H1 (cell line): ENCODE data around the gene P2RX7. TPM values are rescaled to one million over a fixed set of nuclear protein-coding genes. Genes with fewer than 3 reads are reported as not detected.

Experiments
- CTCF ChIA-PET: fragments of 300-600 bp; sonication (Branson Sonifier 250); formaldehyde crosslinking; loops from one replicate; lab custom pipeline; 2021; ENCODE audit not compliant: partially characterized antibody; lab: Charles Lee
- POLR2A ChIA-PET: fragments of 300-600 bp; sonication (Branson Sonifier 250); formaldehyde crosslinking; loops from one replicate; lab custom pipeline; 2021; ENCODE audit warnings: inconsistent platforms; ENCODE audit not compliant: partially characterized antibody; lab: Charles Lee
- DNase-seq, 2 experiments: peaks; one replicate each; pipeline versions ENCODE4 v3.0.0 to v3.0.0-alpha.2; 2010 to 2022; ENCODE audit warnings: low spot score in 2 of 2, low read depth in 1 of 2, mixed read lengths in 1 of 2
- FAIRE-seq: peaks from 2 replicates; lab custom pipeline; 2011; peaks lifted over from hg19 to GRCh38; lab: Jason Lieb, UNC
- H2AFZ ChIP-seq: 2 replicates; pipeline ENCODE4 v1.8.1; 2012; ENCODE audit warnings: low read length, inconsistent platforms
- H2AK5ac ChIP-seq: 2 replicates; pipeline ENCODE4 v1.6.1; 2013; ENCODE audit warnings: low read depth, low read length
- H2BK120ac ChIP-seq: replicated peaks from 2 replicates; pipeline ENCODE3; 2013; ENCODE audit warnings: low read depth, low read length, inconsistent platforms
- H2BK12ac ChIP-seq: 2 replicates; pipeline ENCODE4 v1.6.1; 2013; ENCODE audit warnings: low read depth, low read length
- H2BK15ac ChIP-seq: 2 replicates; pipeline ENCODE4 v1.6.1; 2013; ENCODE audit warnings: low read length
- H2BK20ac ChIP-seq: 2 replicates; pipeline ENCODE4 v1.6.1; 2013; ENCODE audit warnings: low read length
- H2BK5ac ChIP-seq: 2 replicates; pipeline ENCODE4 v1.6.1; 2013; ENCODE audit warnings: low read depth, low read length
- H3K14ac ChIP-seq: 2 replicates; pipeline ENCODE4 v1.6.1; 2013; ENCODE audit warnings: inconsistent platforms; ENCODE audit not compliant: insufficient read length
- H3K18ac ChIP-seq: 2 replicates; pipeline ENCODE4 v1.6.1; 2013; ENCODE audit warnings: low read length; ENCODE audit errors: extremely low read depth
- H3K23ac ChIP-seq: 2 replicates; pipeline ENCODE4 v1.6.1; 2013; ENCODE audit warnings: inconsistent platforms; ENCODE audit not compliant: insufficient read length
- H3K23me2 ChIP-seq: 2 replicates; pipeline ENCODE4 v1.6.1; 2013; ENCODE audit warnings: low read depth, low read length
- H3K27ac ChIP-seq: 2 replicates; pipeline ENCODE4 v1.6.1; 2011; ENCODE audit warnings: low read depth, low read length, inconsistent platforms
- H3K27me3 ChIP-seq, 4 experiments: replicated peaks in 1 of 4; 1 replicate in 1 of 4; 2 replicates in 3 of 4; pipeline versions ENCODE4 v1.6.1 to v1.8.1; 2011 to 2013; ENCODE audit warnings: low read length in 3 of 4, mild to moderate bottlenecking in 3 of 4, inconsistent platforms in 2 of 4, mixed read lengths in 2 of 4, moderate library complexity in 1 of 4; ENCODE audit not compliant: control insufficient read depth in 3 of 4, insufficient read depth in 3 of 4; ENCODE audit errors: extremely low read depth in 1 of 4
- H3K36me3 ChIP-seq, 4 experiments: 2 replicates each; pipeline versions ENCODE4 v1.6.1 to v1.8.1; 2011 to 2013; ENCODE audit warnings: mild to moderate bottlenecking in 4 of 4, low read length in 3 of 4, moderate library complexity in 2 of 4, control low read depth in 1 of 4, inconsistent platforms in 1 of 4; ENCODE audit not compliant: insufficient read depth in 4 of 4, control insufficient read depth in 2 of 4
- H3K4ac ChIP-seq: replicated peaks from 2 replicates; pipeline ENCODE3; 2013; ENCODE audit warnings: low read length, low read depth, mixed read lengths, inconsistent platforms; ENCODE audit not compliant: insufficient read length
- H3K4me1 ChIP-seq, 4 experiments: replicated peaks in 1 of 4; 1 replicate in 1 of 4; 2 replicates in 3 of 4; pipeline versions ENCODE4 v1.6.1 to v1.8.1; 2011 to 2013; ENCODE audit warnings: low read length in 3 of 4, inconsistent platforms in 2 of 4, mixed read lengths in 1 of 4; ENCODE audit not compliant: insufficient read depth in 4 of 4, control insufficient read depth in 3 of 4
- H3K4me2 ChIP-seq, 2 experiments: 2 replicates each; pipeline versions ENCODE4 v1.6.1 to v1.8.1; 2011 to 2013; ENCODE audit warnings: low read depth in 2 of 2, low read length in 2 of 2, control low read depth in 1 of 2, inconsistent platforms in 1 of 2, mild to moderate bottlenecking in 1 of 2; ENCODE audit not compliant: insufficient read depth in 1 of 2
- H3K4me3 ChIP-seq, 4 experiments: fragments of 200-600, 300-600 bp in 1 of 4; sonication (generic), shearing (Covaris generic), sonication (Bioruptor Twin) in 1 of 4; 2 replicates each; pipeline versions ENCODE4 v1.5.1 to v1.8.1; 2011 to 2016; ENCODE audit warnings: low read length in 4 of 4, low read depth in 3 of 4, control low read depth in 2 of 4, inconsistent platforms in 2 of 4, mild to moderate bottlenecking in 2 of 4, mixed read lengths in 1 of 4, moderate library complexity in 1 of 4; ENCODE audit not compliant: insufficient read depth in 2 of 4; ENCODE audit errors: extremely low read depth in 1 of 4
- H3K56ac ChIP-seq: replicated peaks from 2 replicates; pipeline ENCODE3; 2013; ENCODE audit warnings: low read depth, mild to moderate bottlenecking, mixed read lengths, low read length, inconsistent platforms; ENCODE audit not compliant: insufficient read length
- H3K79me1 ChIP-seq: 2 replicates; pipeline ENCODE4 v1.6.1; 2013; ENCODE audit warnings: low read depth, low read length, control low read depth
- H3K79me2 ChIP-seq, 2 experiments: 2 replicates each; pipeline versions ENCODE4 v1.6.1 to v1.8.1; 2012 to 2013; ENCODE audit warnings: low read length in 2 of 2, mild to moderate bottlenecking in 2 of 2, inconsistent platforms in 1 of 2; ENCODE audit not compliant: insufficient read depth in 2 of 2, control insufficient read depth in 1 of 2
- H3K9ac ChIP-seq, 4 experiments: replicated peaks in 1 of 4; 1 replicate in 1 of 4; 2 replicates in 3 of 4; pipeline versions ENCODE4 v1.6.1 to v1.8.1; 2011 to 2013; ENCODE audit warnings: low read depth in 3 of 4, low read length in 3 of 4, control low read depth in 2 of 4, mild to moderate bottlenecking in 2 of 4, moderate library complexity in 2 of 4, inconsistent platforms in 1 of 4; ENCODE audit errors: extremely low read depth in 1 of 4
- H3K9me3 ChIP-seq, 2 experiments: 2 replicates each; pipeline versions ENCODE4 v1.6.1 to v1.8.1; 2012 to 2013; ENCODE audit warnings: mild to moderate bottlenecking in 2 of 2, moderate library complexity in 2 of 2, control low read depth in 1 of 2, inconsistent platforms in 1 of 2, low read depth in 1 of 2, low read length in 1 of 2, mixed read lengths in 1 of 2; ENCODE audit not compliant: insufficient read depth in 2 of 2
- H4K20me1 ChIP-seq, 2 experiments: replicated peaks in 1 of 2; 2 replicates each; pipeline versions ENCODE3 to v1.8.1; 2011 to 2013; ENCODE audit warnings: inconsistent platforms in 2 of 2, low read length in 2 of 2, mild to moderate bottlenecking in 1 of 2; ENCODE audit not compliant: insufficient read depth in 2 of 2, control insufficient read depth in 1 of 2
- H4K5ac ChIP-seq: 2 replicates; pipeline ENCODE4 v1.6.1; 2013; ENCODE audit warnings: low read length, low read depth, mixed read lengths, inconsistent platforms; ENCODE audit not compliant: insufficient read length
- H4K8ac ChIP-seq: 2 replicates; pipeline ENCODE4 v1.8.0; 2013; ENCODE audit warnings: mild to moderate bottlenecking, moderate library complexity, low read length, inconsistent platforms; ENCODE audit not compliant: insufficient read depth; ENCODE audit errors: extremely low read depth
- H4K91ac ChIP-seq: replicated peaks from 2 replicates; pipeline ENCODE3; 2013; ENCODE audit warnings: low read length, mixed read lengths, inconsistent platforms; ENCODE audit not compliant: insufficient read length
- WGBS, 2 experiments: shearing (Covaris generic) in 1 of 2; methylation state at CpG; one replicate each; pipeline versions ENCODE4 v1.1.6 to v1.1.7; 2013 to 2015; ENCODE audit warnings: low lambda C conversion rate in 2 of 2, mixed read lengths in 2 of 2, inconsistent platforms in 1 of 2, low coverage in 1 of 2, missing lambda C conversion rate in 1 of 2; ENCODE audit not compliant: insufficient replicate concordance in 2 of 2, insufficient coverage in 1 of 2, insufficient read length in 1 of 2; ENCODE audit errors: extremely low coverage in 1 of 2, missing lambda C conversion rate in 1 of 2; 5-methylcytosine and 5-hydroxymethylcytosine counted together
- polyA plus RNA-seq, 7 experiments: library from polyadenylated mRNA; depleted of rRNA in 3 of 7; stranded (reverse) in 5 of 7; unstranded in 2 of 7; fragments of >200 nt in 5 of 7; fragments of 200-250 nt in 2 of 7; gene quantifications; 1 replicate in 5 of 7; 2 replicates in 1 of 7; 4 replicates in 1 of 7; pipeline versions ENCODE4 v1.2.1 to v1.2.3, GENCODE V29; 2011 to 2013; ENCODE audit warnings: missing spikeins in 2 of 7, mixed read lengths in 2 of 7
- total RNA-seq: library from RNA; stranded (reverse); fragmentation: NEBNext Ultra II Directional; extraction: Animal tissue kit (Norgen Biotek cat#: 25700); gene quantifications from 2 replicates; pipeline ENCODE4 v1.2.1, GENCODE V29; 2021

The P2RX7 gene
- total and polyA plus RNA-seq, 2 of the 8 experiments (the other 6 are each of a cell fraction or from before 2014, with no cell fraction given) = 0.38 to 0.56 TPM

DNA sequence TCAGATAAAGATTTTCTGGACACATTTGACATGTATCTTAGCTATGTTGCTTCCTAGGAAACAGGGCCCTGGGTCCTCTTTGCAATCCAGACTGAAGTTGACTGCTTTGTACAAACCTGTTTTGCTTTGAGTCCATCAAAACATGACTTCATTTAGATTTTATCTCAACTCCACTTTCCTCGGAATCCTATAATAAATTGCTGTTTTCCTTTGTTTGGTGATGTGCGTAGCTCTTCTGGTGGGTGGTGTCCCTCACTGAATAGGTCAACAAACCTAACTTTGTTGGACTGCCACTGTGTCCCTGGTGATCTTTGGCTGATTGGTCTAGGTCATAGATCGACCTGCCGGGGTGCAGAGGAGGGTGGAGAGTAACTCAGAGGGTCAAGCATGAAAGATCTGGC is 735 bp upstream of the P2RX7 start:
- Histone ChIP-seq H3K4me3 (no peak overlapping the region), H2BK5ac (no peak overlapping the region), H3K23ac (no peak overlapping the region), H3K9me3 (no peaks in the 10 kb centered on the region), H3K4ac (no peak overlapping the region), H2BK12ac (no peak overlapping the region), H2BK120ac (no peak overlapping the region), H3K4me1 (peaks cover 0 to 9% (median 3%) of the 10 kb centered on the region in 4 experiments; a peak in 4 of 7 replicates), H4K20me1 (no peaks in the 10 kb centered on the region), H2BK15ac (no peak overlapping the region), H3K79me1 (no peaks in the 10 kb centered on the region), H3K27ac (no peak overlapping the region), H2AFZ (no peak overlapping the region), H3K14ac (no peak overlapping the region), H3K4me2 (no peak overlapping the region; a peak in 1 of 4 replicates), H3K79me2 (no peaks in the 10 kb centered on the region), H3K36me3 (no peaks in the 10 kb centered on the region), H3K56ac (no peak overlapping the region), H4K8ac (no peak overlapping the region), H4K91ac (no peak overlapping the region), H3K18ac (no peak overlapping the region), H4K5ac (no peak overlapping the region), H2AK5ac (no peak overlapping the region), H2BK20ac (no peak overlapping the region), H3K27me3 (no peaks in the 10 kb centered on the region; a peak in 1 of 7 replicates), H3K23me2 (peaks cover 8% of the 10 kb centered on the region), H3K9ac (no peak overlapping the region)
- ChIA-PET POLR2A (interaction anchor here (0.6 kb wide), 1 partner anchor 645 kb away, joined by 3 read pairs; no protein-coding TSS in a partner anchor), CTCF (interaction anchor here (0.9 to 1.3 kb wide), 3 partner anchors 21 to 483 kb away, joined by 3 to 4 read pairs (median 3); no protein-coding TSS in a partner anchor)
- DNase-seq (no peak), FAIRE-seq (no peak)
- whole genome bisulfite sequencing, 2 experiments = 94% methylated on average over 4 of the region's 4 CpGs; no CpG with 5 or more reads in 1 of the 2 experiments
